Camera-type eye (tissue), 1 donor: ENCODE results near the gene ETV3. TPM values are rescaled to one million over a fixed set of nuclear protein-coding genes. Genes with fewer than 3 reads are reported as not detected.

Experiments used
- total RNA-seq: library from RNA; depleted of rRNA; stranded (reverse); fragments of >200 nt; gene quantifications from one replicate; pipeline ENCODE4 v1.2.3, GENCODE V29; 2014

Gene ETV3
- total RNA-seq: 24.2 TPM

GRCh38 chr1:157138220-157139051 is at the start of gene ETV3:
Gene ETV3 (minus strand): TSS chr1:157138395. CDS start chr1:157136352, 2,043 bp downstream.

GRCh38 chr1:157099633-157100009 is 38.6 kb downstream of the ETV3 start, which contains the start of gene ETV3L:
Gene ETV3L (minus strand): TSS chr1:157099808. CDS start chr1:157099523, 285 bp downstream.

Other genes with a start within 250 kb of the ETV3 start
- gene PEAR1, start 244.7 kb downstream of the ETV3 start, total RNA-seq: 13.7 TPM
- not detected for gene LRRC71, start 217.8 kb downstream of the ETV3 start, total RNA-seq
- 49.9 TPM for gene ARHGEF11, start 92.7 kb downstream of the ETV3 start, total RNA-seq
- gene ETV3L, start 38.6 kb downstream of the ETV3 start, total RNA-seq: not detected